KMS-11 (cell line): Measurements from ENCODE around the gene PELI3.

Experiments used
- H2AFZ ChIP-seq: fragments of 200-600 bp; sonication (generic); 2 replicates; pipeline ENCODE4 v1.6.1; 2016; ENCODE audit warnings: antibody characterized with exemption, mixed run types, low read depth
- H3K27ac ChIP-seq: fragments of 200-600 bp; sonication (generic); 2 replicates; pipeline ENCODE4 v1.6.1; 2016; ENCODE audit warnings: mild to moderate bottlenecking, mixed run types
- H3K27me3 ChIP-seq: fragments of 200-600 bp; sonication (generic); 2 replicates; pipeline ENCODE4 v1.6.1; 2017; ENCODE audit warnings: mild to moderate bottlenecking, low read depth, mixed run types, moderate library complexity; ENCODE audit not compliant: insufficient read depth
- H3K36me3 ChIP-seq: fragments of 200-600 bp; sonication (generic); 2 replicates; pipeline ENCODE4 v1.6.1; 2017; ENCODE audit warnings: mild to moderate bottlenecking, mixed run types; ENCODE audit not compliant: insufficient read depth
- H3K4me1 ChIP-seq: fragments of 200-600 bp; sonication (generic); 2 replicates; pipeline ENCODE4 v1.6.1; 2016; ENCODE audit warnings: mild to moderate bottlenecking, low read depth, mixed run types; ENCODE audit not compliant: poor library complexity, severe bottlenecking
- H3K4me2 ChIP-seq: fragments of 200-600 bp; sonication (generic); 2 replicates; pipeline ENCODE4 v1.7.0; 2016; ENCODE audit warnings: mild to moderate bottlenecking, mixed run types
- H3K4me3 ChIP-seq: fragments of 200-600 bp; sonication (generic); IDR thresholded peaks from 2 replicates; pipeline ENCODE4 v1.6.1; 2017; ENCODE audit warnings: low read depth, low read length, mixed read lengths; ENCODE audit not compliant: insufficient read depth
- H3K79me2 ChIP-seq: fragments of 200-600 bp; sonication (generic); 2 replicates; pipeline ENCODE4 v1.6.1; 2016; ENCODE audit warnings: low read depth, mixed run types; ENCODE audit not compliant: insufficient read depth
- H3K9ac ChIP-seq: fragments of 200-600 bp; sonication (generic); 2 replicates; pipeline ENCODE4 v1.6.1; 2016; ENCODE audit warnings: mild to moderate bottlenecking, mixed run types
- H4K20me1 ChIP-seq: fragments of 200-600 bp; sonication (generic); 2 replicates; pipeline ENCODE4 v1.6.1; 2016; ENCODE audit warnings: mild to moderate bottlenecking, mixed run types; ENCODE audit not compliant: insufficient read depth
- CTCF ChIP-seq: fragments of 200-600 bp; sonication (generic); conservative IDR thresholded peaks from 2 replicates; pipeline ENCODE4 v1.6.1; 2017; ENCODE audit warnings: low read depth, mild to moderate bottlenecking, antibody characterized with exemption, low read length, moderate library complexity, mixed read lengths

Gene PELI3

GRCh38 chr11:66523611-66524010, 56.9 kb downstream of the PELI3 start:
- no peak overlapping the region for H3K4me3 ChIP-seq
- no peaks in the 10 kb centered on the region for H3K36me3 ChIP-seq
- no peak overlapping the region for H3K9ac ChIP-seq
- no peaks in the 10 kb centered on the region for H4K20me1 ChIP-seq
- H3K4me2 ChIP-seq: no peak overlapping the region
- no peak for TF ChIP-seq CTCF
- no peak overlapping the region for H3K27ac ChIP-seq
- no peaks in the 10 kb centered on the region for H3K79me2 ChIP-seq
- H3K27me3 ChIP-seq: no peaks in the 10 kb centered on the region
- H2AFZ ChIP-seq: no peak overlapping the region
- no peaks in the 10 kb centered on the region for H3K4me1 ChIP-seq

GRCh38 chr11:66524304-66525040, 57.8 kb downstream of the PELI3 start:
- no peak overlapping the region for H3K4me3 ChIP-seq
- no peaks in the 10 kb centered on the region for H4K20me1 ChIP-seq
- no peak overlapping the region for H3K9ac ChIP-seq
- no peak overlapping the region for H2AFZ ChIP-seq
- no peaks in the 10 kb centered on the region for H3K4me1 ChIP-seq
- no peaks in the 10 kb centered on the region for H3K27me3 ChIP-seq
- no peak for TF ChIP-seq CTCF
- no peak overlapping the region for H3K27ac ChIP-seq
- H3K79me2 ChIP-seq: no peaks in the 10 kb centered on the region
- no peak overlapping the region for H3K4me2 ChIP-seq
- H3K36me3 ChIP-seq: no peaks in the 10 kb centered on the region
